Activated T-cell treated with anti-CD3 and anti-CD28 coated beads, Interleukin-2, amount 50 U/mL, for 72 hours (primary cell): ENCODE data around the gene IGHMBP2. TPM values are rescaled to one million over a fixed set of nuclear protein-coding genes. Genes with fewer than 3 reads are reported as not detected.

Source experiments
- ATAC-seq, 2 donors: fragments of 150-1000 bp; cut with Tn5 transposase; replicated peaks in 1 of 2; 2 replicates each; pipeline ENCODE4 v1.10.0; 2021; ENCODE audit warnings: moderate library complexity in 2 of 2, mild to moderate bottlenecking in 1 of 2
- DNase-seq, 2 donors: peaks; one replicate each; pipeline ENCODE4 v3.0.0; 2021 to 2022; ENCODE audit warnings: mixed read lengths in 1 of 2
- H3K27ac Mint-ChIP-seq: one replicate; pipeline ENCODE4 v1.8.0; 2022; ENCODE audit warnings: mild to moderate bottlenecking, moderate library complexity, mixed read lengths
- H3K27me3 Mint-ChIP-seq: one replicate; pipeline ENCODE4 v1.8.0; 2022; ENCODE audit warnings: low read depth, mixed read lengths
- H3K36me3 Mint-ChIP-seq, 2 donors: one replicate each; pipeline ENCODE4 v1.8.0; 2022; ENCODE audit warnings: mixed read lengths in 2 of 2, mild to moderate bottlenecking in 1 of 2; ENCODE audit not compliant: insufficient read depth in 2 of 2
- H3K4me1 Mint-ChIP-seq: one replicate; pipeline ENCODE4 v1.8.0; 2022; ENCODE audit warnings: low read depth, mixed read lengths
- H3K4me3 Mint-ChIP-seq, 2 donors: one replicate each; pipeline ENCODE4 v1.8.0; 2022; ENCODE audit warnings: mild to moderate bottlenecking in 2 of 2, mixed read lengths in 2 of 2, moderate library complexity in 2 of 2
- H3K9me3 Mint-ChIP-seq, 2 donors: one replicate each; pipeline ENCODE4 v1.8.0; 2022; ENCODE audit warnings: mixed read lengths in 2 of 2
- total RNA-seq, 2 donors: library from RNA; stranded (reverse); gene quantifications; one replicate each; pipeline ENCODE4 v1.2.3, GENCODE V29; 2022

The IGHMBP2 gene
- total RNA-seq, 2 donors from 2014 or later, result 29.2 to 40.6 TPM

DNA sequence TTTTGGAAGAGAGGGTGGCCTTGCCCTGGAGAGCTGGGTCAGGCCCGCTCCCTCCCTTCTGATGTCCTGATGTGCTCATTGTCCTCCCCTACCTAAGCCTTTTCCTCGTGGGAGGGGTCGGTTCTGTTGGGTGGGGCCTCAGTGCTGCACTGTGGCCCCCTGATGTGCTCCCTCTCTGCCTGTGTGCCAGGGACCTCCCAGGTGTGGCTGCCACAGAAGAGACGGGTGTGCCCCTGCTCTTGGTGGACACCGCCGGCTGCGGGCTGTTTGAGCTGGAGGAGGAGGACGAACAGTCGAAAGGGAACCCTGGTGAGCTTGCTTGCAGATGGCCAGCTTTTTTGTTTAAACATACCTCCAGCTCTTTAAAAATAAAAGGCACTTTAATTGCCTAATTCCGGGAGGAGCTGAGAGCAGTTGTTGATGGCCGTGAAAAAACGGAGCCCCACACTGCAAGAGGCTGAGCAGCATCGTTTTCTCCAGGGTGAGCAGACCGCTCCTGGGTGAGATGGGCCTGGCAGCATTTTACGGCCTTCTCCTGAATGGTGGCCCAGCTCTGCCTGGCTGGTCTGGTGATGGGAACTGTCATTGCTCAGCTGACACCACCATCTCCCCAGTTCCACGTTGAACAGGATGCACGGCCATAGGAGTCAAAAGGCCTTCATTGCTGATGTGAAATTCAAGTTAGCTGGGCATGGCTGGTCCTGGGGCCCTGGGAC, 30.1 kb downstream of the IGHMBP2 start:
- DNase-seq (no peak), ATAC-seq (no peak)
- Mint-ChIP-seq H3K4me3 (no peak overlapping the region), H3K4me1 (no peaks in the 10 kb centered on the region), H3K27ac (no peak overlapping the region), H3K9me3 (no peaks in the 10 kb centered on the region), H3K27me3 (no peaks in the 10 kb centered on the region), H3K36me3 (peaks cover 0 to 6% of the 10 kb centered on the region in 2 donors)

GRCh38 chr11:68934321-68934645, 30.6 kb downstream of the IGHMBP2 start:
- H3K9me3 Mint-ChIP-seq, result no peaks in the 10 kb centered on the region
- H3K27ac Mint-ChIP-seq, result no peak overlapping the region
- H3K36me3 Mint-ChIP-seq, result peaks cover 0 to 4% of the 10 kb centered on the region in 2 donors
- no peak overlapping the region for H3K4me3 Mint-ChIP-seq
- no peak for DNase-seq
- ATAC-seq, result no peak
- no peaks in the 10 kb centered on the region for H3K27me3 Mint-ChIP-seq
- H3K4me1 Mint-ChIP-seq, result no peaks in the 10 kb centered on the region

DNA sequence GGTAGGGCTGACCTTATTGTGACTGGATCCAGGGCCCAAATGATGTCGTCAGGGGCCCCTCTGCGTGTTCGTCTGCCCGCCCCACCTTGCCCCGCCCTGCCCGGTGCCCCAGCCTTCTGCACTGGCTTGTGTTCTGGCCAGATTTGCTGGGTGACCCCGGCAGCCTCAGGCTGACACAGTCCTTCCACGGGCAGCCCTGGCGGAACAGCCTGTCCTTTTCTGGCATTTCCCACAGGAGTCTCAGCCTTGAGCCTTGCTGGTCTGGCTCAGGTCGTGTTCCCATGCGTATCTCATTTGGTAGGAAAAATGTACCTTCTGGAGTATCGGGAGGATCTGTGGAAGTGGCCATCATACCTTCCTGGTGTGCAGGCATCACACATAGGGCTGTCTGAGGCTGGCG, 31.0 kb downstream of the IGHMBP2 start:
- Mint-ChIP-seq H3K9me3 (no peaks in the 10 kb centered on the region), H3K27me3 (no peaks in the 10 kb centered on the region), H3K36me3 (peaks cover 0 to 4% of the 10 kb centered on the region in 2 donors), H3K4me1 (no peaks in the 10 kb centered on the region), H3K27ac (no peak overlapping the region), H3K4me3 (no peak overlapping the region)
- ATAC-seq (no peak), DNase-seq (no peak)

- no peak overlapping the region for H3K4me3 Mint-ChIP-seq
Measured at GRCh38 chr11:68935066-68935465, 31.4 kb downstream of the IGHMBP2 start.

DNA sequence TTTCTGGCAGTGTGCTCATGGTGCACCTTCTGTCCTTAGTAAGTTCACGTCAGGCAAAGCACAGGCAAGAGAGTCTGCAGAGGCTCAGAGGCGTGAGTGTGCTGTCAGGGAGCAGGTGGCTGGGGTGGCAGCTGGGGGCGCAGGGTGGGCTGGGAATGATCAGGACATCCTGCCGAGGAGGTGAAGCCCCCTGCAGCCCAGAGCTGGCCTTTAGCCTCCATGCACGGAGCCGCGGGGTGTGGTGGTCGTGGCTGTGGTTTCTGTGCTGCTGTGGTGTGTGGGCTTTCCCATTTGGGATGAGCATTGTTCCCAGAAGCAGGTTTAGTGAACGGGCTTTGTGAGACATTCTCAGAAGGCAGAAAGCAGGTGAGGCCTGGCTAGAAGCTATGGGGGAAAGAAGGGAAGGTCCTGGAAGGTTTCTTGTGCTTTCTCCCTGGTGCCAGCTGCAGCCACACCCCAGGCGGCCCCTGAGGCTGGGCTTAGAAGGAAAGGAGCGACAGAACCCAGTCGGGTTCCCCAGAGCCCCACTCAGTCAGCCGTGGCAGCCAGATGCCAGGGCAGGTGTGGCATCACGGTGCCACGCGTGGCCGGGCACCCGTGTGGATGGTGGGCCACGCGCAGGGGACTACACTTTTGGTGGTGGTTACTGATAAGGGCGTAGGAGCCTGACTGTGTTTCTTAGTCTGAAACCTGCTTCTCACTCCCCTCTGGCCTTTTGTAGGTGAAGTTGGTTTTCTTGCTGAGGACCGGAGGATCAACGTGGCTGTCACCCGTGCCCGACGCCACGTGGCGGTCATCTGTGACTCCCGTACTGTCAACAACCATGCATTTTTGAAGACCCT, 32.0 kb downstream of the IGHMBP2 start:
- Mint-ChIP-seq H3K4me1 (no peaks in the 10 kb centered on the region), H3K27ac (no peak overlapping the region), H3K9me3 (no peaks in the 10 kb centered on the region), H3K4me3 (no peak overlapping the region), H3K36me3 (peaks cover 0 to 2% of the 10 kb centered on the region in 2 donors), H3K27me3 (no peaks in the 10 kb centered on the region)
- ATAC-seq (no peak), DNase-seq (no peak)

More at GRCh38 chr11:68935066-68935465, 31.4 kb downstream of the IGHMBP2 start:
- DNase-seq (no peak), ATAC-seq (no peak)
- no peaks in the 10 kb centered on the region for H3K9me3 Mint-ChIP-seq
- peaks cover 0 to 3% of the 10 kb centered on the region in 2 donors for H3K36me3 Mint-ChIP-seq
- H3K27ac Mint-ChIP-seq, result no peak overlapping the region
- H3K27me3 Mint-ChIP-seq, result no peaks in the 10 kb centered on the region
- no peaks in the 10 kb centered on the region for H3K4me1 Mint-ChIP-seq

GRCh38 chr11:68936358-68936636, 32.6 kb downstream of the IGHMBP2 start:
- Mint-ChIP-seq H3K27ac (no peak overlapping the region), H3K4me3 (no peak overlapping the region), H3K4me1 (no peaks in the 10 kb centered on the region), H3K27me3 (no peaks in the 10 kb centered on the region), H3K9me3 (no peaks in the 10 kb centered on the region), H3K36me3 (peaks cover 0 to 4% of the 10 kb centered on the region in 2 donors)
- ATAC-seq, result no peak
- no peak for DNase-seq

DNA sequence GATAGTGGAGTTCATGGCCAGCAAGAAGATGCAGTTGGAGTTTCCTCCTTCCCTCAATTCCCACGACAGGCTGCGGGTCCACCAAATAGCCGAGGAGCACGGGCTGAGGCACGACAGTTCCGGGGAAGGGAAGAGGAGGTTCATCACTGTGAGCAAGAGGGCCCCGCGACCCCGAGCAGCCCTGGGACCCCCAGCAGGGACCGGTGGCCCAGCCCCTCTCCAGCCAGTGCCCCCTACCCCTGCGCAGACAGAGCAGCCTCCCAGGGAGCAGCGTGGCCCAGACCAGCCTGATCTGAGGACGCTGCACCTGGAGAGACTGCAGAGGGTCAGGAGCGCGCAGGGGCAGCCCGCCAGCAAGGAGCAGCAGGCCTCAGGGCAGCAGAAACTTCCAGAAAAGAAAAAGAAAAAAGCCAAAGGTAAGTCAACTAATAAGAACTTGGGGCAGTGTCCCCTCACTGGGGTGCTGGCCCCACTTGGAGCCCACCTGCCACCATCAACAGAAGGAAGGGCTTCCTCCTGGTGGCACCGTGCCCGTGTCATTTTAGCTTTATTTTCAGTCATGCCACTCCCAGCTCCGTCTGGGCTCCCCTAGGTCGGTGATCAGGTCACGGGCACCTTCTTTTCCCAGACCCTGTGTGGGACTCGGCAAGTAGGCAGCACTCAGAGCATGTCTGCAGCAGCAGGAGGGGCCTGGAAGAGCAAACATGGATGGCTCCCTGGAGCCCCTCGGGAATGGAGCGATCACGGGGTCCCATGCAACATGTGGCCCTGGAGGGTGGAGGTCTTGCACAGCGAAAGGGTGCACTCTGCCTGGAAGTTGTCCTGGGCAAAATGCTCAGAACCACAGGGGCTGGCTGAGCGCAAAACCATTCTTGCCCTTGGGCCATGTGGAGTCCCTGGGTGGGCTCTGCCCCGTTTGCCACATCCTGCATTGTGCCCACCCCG, 33.3 kb downstream of the IGHMBP2 start:
- Mint-ChIP-seq H3K27ac (no peak overlapping the region), H3K27me3 (no peaks in the 10 kb centered on the region), H3K9me3 (no peaks in the 10 kb centered on the region), H3K4me1 (no peaks in the 10 kb centered on the region), H3K36me3 (peaks cover 0 to 4% of the 10 kb centered on the region in 2 donors), H3K4me3 (no peak overlapping the region)
- ATAC-seq (no peak), DNase-seq (no peak)

DNA sequence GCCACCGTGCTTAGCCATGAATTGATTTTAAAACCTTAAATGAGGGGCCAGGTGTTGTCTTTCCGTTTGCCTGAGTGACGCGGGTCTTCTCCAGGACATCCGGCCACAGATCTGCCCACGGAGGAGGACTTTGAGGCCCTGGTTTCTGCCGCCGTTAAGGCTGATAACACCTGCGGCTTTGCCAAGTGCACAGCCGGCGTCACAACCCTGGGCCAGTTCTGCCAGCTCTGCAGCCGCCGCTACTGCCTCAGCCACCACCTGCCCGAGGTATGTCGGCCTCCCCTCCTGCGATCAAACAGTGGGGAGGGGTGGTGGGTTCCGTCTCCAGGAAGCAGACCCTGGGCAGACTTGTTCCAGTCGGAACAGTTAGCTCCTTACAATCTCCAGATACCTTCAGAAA, 34.4 kb downstream of the IGHMBP2 start:
- no peak for ATAC-seq
- H3K4me1 Mint-ChIP-seq, result no peaks in the 10 kb centered on the region
- H3K27me3 Mint-ChIP-seq, result no peaks in the 10 kb centered on the region
- DNase-seq, result no peak
- no peak overlapping the region for H3K4me3 Mint-ChIP-seq
- H3K36me3 Mint-ChIP-seq, result peaks cover 0 to 4% of the 10 kb centered on the region in 2 donors
- H3K9me3 Mint-ChIP-seq, result no peaks in the 10 kb centered on the region
- no peak overlapping the region for H3K27ac Mint-ChIP-seq

GRCh38 chr11:68938816-68939582, 35.3 kb downstream of the IGHMBP2 start:
- Mint-ChIP-seq H3K36me3 (peaks cover 0 to 4% of the 10 kb centered on the region in 2 donors), H3K27me3 (no peaks in the 10 kb centered on the region), H3K9me3 (no peaks in the 10 kb centered on the region), H3K4me1 (no peaks in the 10 kb centered on the region), H3K4me3 (no peak overlapping the region), H3K27ac (no peak overlapping the region)
- no peak for ATAC-seq
- no peak for DNase-seq

DNA sequence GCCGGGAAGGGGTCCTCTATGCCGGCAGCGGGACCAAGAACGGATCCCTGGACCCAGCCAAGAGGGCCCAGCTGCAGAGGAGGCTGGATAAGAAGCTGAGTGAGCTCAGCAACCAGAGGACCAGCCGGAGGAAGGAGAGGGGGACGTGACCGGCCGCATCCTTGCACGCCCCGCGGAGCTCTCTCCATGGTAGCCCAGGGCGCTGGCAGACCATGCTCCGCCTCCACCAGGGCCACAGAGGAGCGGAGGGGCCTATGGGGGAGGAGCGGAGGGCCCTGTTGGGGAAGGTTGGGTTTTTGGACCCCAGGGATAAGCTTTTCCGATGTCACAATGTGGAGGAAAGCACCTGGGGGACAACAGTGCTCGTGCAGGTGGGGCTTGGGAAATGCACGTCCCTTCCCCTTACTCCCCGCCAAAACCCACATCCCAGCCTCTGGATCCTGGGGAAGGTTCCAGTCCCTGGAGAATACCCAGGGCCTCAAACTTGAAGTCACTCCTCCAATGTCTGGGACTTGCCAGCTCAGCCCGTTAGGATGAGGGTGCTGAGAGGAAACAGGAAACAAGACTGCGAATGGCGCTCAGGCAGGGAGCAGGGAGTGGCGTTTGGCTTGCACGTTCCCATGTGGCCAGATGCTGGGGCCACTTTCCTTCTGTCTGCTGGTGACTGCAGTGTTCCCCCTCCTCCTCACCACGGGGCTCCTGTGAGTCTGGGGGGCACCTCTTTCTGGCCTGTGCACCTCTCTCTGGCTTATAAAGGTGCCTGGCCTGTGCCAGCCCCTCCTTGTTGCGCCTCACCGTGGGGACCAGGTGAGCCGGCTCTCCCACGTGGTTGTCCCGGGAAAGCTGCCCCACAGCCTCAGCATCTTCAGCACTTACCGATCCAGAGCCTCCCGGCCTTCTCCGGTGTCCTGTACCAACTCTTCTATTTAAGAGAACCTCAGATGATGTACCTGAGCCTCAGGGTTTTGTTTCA, 36.2 kb downstream of the IGHMBP2 start:
- Mint-ChIP-seq H3K4me3 (no peak overlapping the region), H3K36me3 (peaks cover 0 to 4% of the 10 kb centered on the region in 2 donors), H3K9me3 (no peaks in the 10 kb centered on the region), H3K27ac (no peak overlapping the region), H3K27me3 (no peaks in the 10 kb centered on the region), H3K4me1 (no peaks in the 10 kb centered on the region)
- ATAC-seq, result no peak
- no peak for DNase-seq

DNA sequence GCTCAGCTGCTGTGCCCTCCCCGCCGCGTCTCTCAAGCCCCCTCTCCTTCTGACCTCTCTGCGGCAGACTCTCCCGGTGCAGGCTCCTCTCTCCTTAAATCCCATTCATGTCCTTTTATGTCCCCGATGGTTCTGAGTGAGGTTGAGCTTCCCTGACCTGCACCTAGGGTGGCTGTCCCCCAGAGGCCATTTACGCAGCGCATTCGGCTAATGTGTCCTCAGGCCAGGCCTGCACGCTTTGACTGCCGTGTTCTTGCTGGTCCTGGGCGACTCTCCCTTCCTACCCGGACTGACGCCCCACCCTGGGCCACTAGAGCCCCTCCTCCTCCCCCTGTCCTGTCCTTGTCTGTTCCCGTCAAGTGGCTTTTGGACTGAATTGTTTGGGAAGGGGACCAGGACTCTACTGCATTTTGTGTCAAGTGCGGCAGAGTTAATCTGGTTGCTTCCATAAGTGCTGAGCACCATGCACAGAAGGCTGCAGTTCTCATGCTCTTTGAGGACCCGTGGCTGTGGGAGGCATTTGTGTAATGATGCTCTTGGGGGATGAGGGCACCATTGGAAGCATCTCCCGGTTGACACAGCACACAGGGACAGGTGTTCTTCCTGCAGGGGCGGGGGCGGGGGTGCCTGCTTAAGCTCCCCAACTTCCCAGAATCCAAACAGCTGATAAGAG, 37.1 kb downstream of the IGHMBP2 start:
- H3K9me3 Mint-ChIP-seq, result no peaks in the 10 kb centered on the region
- H3K36me3 Mint-ChIP-seq, result peaks cover 0 to 4% of the 10 kb centered on the region in 2 donors
- no peaks in the 10 kb centered on the region for H3K27me3 Mint-ChIP-seq
- H3K4me1 Mint-ChIP-seq, result no peaks in the 10 kb centered on the region
- no peak overlapping the region for H3K4me3 Mint-ChIP-seq
- ATAC-seq (no peak), DNase-seq (no peak)
- H3K27ac Mint-ChIP-seq, result no peak overlapping the region
